GM04503 (cell line): Measurements from ENCODE around the gene SAMD10.
"Not testable (repeated sequence)": the region's sequence is repeated elsewhere in the genome, so short reads cannot be mapped to it uniquely, and the experiment has no call there.

Experiments used
- DNase-seq: peaks from one replicate; pipeline ENCODE4 v3.0.0-alpha.2; 2012; ENCODE audit warnings: low read depth

The SAMD10 gene

DNA sequence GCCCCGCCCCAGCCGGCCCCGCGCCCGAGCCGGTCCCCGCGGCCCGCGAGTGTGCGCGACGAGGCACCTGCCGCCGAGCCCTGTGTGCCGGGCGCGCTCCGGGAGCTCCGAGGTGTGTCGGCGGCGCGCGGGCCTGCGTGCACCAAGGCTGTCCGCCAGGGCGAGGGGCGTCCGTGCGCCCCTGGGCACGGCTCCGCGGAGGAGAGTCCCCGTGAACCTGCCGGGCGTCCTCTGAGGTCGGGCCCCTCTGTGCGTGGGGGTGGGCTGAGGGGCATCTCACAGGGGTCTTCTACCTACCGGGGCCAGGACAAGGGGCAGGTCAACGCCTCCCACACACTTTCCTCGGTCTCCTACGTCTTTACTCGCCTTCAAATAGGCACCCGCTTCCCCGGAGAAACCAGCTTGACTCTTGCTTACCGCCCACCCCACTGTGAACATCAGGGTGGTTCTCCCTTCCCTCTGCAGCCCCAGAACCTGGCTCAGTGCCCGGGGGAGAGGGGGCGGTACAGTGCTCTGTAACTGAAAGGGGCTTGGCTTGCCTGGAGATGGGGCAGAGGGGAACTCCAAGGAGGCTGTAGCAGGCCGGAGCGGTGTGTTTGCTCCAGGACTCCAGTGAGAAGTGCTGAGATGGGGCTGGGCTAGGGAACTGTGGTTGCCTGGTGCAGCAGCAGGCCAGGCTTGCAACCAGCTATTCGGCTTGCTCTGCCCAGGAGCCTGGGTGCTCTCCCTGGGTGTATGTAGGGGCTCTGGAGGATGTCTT lies at the start of gene SAMD10:
Gene SAMD10 (minus strand): TSS at position 86 of the 760 bp plus-strand sequence. CDS start 175 bp downstream, outside the sequence.
- DNase-seq: no peak

- DNase-seq: no peak
These were observed 48.7 kb upstream of the SAMD10 start for GRCh38 chr20:64027981-64028685.

GRCh38 chr20:64025826-64026412 lies 46.5 kb upstream of the SAMD10 start:
- DNase-seq: no peak

- no peak for DNase-seq
These were observed 45.8 kb upstream of the SAMD10 start for GRCh38 chr20:64025101-64025825.

DNA sequence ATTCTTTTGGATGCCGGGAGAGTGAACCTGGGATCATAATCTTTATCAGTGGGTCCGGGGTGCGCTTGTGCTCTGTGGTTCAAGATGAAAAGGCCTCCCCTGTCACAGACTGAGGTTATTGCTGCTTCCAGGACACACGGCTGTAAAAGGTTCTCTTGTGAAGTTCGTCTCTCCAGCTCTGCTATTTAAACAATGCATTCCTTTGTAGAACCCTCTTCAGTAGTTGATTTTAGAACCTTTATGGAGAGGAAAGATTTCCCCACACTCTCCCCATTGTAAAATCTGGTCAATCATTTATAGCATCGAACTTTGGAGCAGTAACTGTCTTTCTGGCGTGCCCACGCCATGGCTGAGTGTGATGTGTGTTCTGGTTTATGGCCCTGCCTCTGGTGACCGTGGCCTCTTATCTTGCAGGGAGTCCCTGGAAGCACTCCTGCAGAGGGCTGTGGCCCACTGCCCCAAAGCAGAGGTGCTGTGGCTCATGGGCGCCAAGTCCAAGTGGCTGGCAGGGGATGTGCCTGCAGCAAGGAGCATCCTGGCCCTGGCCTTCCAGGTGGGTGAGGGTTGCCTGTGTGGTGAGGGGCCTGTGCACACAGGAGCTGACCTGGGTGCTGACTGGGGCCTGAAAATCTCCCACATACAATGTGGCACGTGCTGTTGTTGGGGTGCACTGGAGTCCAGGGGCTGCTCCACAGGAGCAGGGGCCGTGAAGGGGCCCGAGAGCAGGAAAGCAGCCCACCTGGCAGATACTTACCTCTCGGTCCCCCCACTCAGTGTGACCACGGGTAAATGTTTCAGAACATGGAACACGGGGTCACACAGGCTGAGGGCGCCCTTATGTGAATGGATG lies 44.9 kb upstream of the SAMD10 start:
- no peak for DNase-seq

DNA sequence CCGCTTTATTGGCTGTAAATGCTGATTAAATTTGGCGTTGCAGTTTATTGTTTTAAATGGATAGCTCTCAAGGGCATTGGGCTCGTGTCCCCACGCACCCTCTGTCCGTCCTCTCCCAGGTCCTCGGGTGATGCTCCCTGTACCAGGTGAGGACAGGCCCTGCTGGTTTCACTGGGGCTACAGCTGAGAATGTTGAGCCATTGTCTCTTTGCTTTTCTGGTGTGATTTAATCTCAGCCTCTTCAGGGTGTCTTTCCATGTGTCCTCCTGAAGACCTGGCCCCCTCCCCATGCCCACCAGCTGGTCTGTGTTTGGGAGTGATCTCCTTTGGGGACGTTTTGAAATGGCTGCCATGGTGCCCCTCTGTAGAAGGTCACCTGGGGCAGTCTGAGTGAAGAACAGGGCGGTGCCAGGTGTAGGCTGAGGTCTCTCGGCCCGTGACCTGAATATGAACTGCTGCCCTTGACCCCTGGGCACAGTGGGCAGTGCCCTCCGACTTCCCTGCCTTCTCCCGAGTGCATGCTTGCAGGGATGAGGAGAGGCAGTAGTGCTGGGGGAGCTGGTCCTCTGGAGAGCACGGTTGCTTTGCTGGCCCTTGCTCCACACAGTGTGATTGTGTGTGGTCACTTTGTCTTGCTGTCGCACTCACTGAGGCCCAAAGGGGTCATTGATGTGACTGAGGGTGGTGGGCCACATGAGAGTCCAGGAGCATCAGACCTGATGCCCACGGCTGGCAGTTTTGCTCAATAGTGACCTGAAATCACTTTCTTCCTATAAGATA lies 44.1 kb upstream of the SAMD10 start:
- no peak for DNase-seq

GRCh38 chr20:64022671-64023360 lies 43.4 kb upstream of the SAMD10 start:
- DNase-seq: no peak

- DNase-seq: no peak
These were observed 41.9 kb upstream of the SAMD10 start for GRCh38 chr20:64021124-64021975.

DNA sequence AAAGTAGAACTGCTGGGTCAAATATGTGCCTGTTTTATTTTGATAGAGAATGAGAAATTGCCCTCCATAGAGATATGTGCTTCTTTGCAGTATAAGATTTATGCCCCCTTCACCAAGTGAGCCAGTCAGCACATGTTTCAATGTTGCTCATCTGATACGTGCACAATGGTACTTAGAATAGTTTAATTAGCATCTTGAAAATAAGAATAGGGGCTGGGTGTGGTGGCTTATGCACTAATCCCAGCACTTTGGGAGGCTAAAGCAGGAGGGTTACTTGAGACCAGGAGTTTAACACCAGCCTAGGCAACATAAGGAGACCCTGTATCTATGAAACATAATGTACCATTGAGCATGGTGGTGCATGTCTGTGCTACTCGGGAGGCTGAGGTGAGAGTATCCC lies 36.2 kb upstream of the SAMD10 start:
- DNase-seq: no peak

DNA sequence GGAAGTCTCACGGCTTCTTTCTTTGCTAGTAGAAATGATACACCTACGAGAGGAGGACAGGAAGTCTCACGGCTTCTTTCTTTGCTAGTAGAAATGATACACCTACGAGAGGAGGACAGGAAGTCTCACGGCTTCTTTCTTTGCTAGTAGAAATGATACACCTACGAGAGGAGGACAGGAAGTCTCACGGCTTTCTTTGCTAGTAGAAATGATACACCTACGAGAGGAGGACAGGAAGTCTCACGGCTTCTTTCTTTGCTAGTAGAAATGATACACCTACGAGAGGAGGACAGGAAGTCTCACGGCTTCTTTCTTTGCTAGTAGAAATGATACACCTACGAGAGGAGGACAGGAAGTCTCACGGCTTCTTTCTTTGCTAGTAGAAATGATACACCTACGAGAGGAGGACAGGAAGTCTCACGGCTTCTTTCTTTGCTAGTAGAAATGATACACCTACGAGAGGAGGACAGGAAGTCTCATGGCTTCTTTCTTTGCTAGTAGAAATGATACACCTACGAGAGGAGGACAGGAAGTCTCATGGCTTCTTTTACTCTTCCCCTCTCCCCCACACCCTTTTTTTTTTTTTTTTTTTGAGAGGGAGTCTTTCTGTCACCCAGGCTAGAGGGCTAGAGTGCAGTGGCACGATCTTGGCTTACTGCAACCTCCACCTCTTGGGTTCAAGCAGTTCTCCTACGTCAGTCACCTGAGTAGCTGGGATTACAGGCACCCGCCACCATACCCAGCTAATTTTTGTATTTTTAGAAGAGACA lies 33.1 kb upstream of the SAMD10 start:
- DNase-seq: not testable (repeated sequence)

DNA sequence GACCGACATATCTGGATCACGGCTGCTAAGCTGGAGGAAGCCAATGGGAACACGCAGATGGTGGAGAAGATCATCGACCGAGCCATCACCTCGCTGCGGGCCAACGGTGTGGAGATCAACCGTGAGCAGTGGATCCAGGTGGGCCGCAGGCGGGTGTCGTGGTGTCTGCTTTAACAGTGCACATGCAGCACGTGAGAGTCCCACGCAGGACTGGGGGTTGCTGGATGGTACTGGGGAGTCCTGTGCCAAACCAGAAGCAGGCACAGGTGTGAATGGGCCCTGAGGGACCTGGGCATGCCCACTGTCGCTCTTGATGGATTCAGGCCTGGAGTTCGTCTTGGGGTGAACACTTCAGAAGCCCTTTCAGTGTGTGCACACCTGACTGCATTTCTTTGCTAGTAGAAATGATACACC lies 31.9 kb upstream of the SAMD10 start:
- DNase-seq: no peak

DNA sequence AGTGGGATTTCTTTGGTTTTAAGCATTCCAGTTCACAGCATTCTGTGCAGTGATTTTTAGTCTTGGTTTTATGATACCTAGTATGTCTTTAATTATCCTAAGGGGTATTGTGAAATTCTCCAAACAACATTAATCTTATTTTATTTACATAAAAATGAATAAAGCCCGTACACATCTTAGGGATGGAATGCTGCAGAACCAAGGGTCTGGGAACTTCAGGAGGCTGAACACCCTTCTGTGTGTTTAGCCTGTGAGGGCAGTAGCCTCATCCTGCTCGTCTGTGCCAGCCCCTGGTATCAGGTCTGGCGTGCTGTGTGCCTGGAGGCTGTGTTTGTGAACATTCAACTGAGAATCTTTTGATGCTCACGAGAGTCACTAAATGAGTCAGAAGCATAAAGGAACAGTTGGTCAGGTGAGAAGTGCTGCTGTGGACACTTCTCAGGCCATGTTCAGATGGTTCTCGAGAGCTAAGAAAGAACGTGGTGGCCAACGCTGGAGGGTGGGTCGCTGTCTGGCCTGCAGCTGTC lies 31.3 kb upstream of the SAMD10 start:
- DNase-seq: peak; percentile 67

DNA sequence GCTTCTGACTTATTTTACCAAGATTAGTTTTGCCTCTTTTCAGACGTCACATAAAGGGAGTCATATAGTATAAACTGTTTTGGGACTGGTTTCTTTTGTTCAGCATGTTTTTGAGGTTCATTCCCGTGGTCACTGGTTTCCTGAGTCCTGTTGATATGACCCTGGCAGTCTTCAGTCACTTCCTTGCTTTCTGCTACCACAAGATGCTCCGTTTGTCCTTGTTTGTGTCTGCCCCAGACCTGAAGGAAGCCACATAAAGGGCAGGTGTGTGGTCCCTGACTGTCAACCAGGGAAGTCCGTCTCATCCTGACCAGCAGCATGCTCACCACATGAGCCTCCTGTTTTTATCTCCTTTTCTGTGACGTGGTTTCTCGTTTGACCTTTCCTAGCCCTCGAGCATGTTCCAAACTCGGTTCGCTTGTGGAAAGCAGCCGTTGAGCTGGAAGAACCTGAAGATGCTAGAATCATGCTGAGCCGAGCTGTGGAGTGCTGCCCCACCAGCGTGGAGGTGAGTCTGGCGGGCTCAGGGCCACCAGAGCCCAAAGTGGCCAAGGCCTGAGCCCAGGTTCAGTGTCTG lies 30.5 kb upstream of the SAMD10 start:
- DNase-seq: no peak

DNA sequence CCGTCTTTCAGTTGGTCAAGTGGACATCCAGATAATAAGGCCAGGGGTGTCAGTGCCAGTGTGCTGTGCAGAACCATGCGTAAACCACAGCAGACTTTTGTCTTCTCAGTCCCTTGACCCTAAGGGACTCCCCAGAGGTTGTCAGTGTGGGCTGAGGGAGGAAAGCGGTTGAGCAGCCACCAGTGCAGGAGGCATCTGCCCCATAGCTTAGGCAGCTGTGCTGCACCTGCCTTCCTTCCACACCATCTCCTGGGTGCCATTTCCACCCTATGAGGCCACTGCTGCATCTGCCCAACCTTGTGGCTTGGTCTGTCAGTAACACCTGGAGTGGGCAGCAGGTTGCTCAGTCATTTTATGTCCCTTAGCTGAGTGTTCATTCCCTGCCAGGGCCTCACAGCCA lies 27.5 kb upstream of the SAMD10 start:
- DNase-seq: no peak

DNA sequence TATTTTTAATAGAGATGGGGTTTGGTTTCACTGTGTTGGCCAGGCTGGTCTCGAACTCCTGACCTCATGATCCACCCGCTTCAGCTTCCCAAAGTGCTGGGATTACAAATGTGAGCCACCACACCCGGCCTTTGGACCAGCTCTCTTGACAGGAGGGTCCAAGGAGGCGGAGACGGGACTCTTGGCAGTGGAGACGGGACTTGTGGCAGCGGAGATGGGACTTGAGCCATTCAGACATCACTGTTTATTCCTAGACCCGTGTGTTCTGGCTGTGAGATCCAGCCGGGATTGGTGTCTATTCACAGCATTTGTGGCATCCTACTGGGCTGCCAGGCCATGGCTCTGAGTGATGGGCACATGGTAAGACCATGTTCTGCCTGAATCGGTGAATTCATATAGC lies 27.0 kb upstream of the SAMD10 start:
- DNase-seq: no peak

GRCh38 chr20:64005394-64005793 lies 26.0 kb upstream of the SAMD10 start:
- no peak for DNase-seq

- no peak for DNase-seq
These were observed 24.7 kb upstream of the SAMD10 start for GRCh38 chr20:64003960-64004725.
